Tibial nerve (tissue), 3 donors: ENCODE data around the gene NOL12.

ENCODE experiments used
- CTCF ChIP-seq, 5 experiments: fragments of 200-600 bp in 3 of 5; fragments of 450-650 bp in 2 of 5; sonication (generic) in 3 of 5; IDR thresholded peaks; one replicate each; pipeline ENCODE4 v1.5.1; 2016 to 2019; ENCODE audit warnings: antibody characterized with exemption in 5 of 5, mild to moderate bottlenecking in 3 of 5, moderate library complexity in 2 of 5
- POLR2A ChIP-seq, 2 donors: fragments of 450-650 bp; IDR thresholded peaks; one replicate each; pipeline ENCODE4 v1.6.1; 2017; ENCODE audit warnings: antibody characterized with exemption in 2 of 2, mild to moderate bottlenecking in 2 of 2, moderate library complexity in 2 of 2

DNA sequence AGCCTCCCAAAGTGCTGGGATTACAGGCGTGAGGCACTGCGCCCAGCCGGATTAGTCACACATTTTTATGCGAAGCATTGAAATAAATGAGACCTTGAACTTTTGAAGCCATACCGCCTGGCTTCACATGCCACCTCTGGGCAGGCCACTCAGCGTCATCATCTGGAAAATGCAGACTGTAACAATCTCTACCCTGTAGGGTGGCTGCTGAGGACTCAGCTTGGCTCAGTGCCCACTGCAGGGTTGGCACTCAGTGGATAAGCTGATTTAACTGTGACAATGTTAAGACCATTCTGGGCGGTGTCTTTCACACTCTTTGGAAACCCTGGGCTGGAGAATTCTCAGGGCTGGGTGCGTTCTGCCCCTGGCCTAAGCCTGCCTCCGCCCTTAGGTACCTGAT, 38.2 kb upstream of the NOL12 start:
- TF ChIP-seq CTCF (IDR thresholded peaks at IDR 0.05) (no peak), POLR2A (IDR thresholded peaks at IDR 0.05) (no peak)
